Mesenchymal stem cell (in vitro differentiated cells and primary cell): ENCODE results near the gene CFAP97.

Source experiments
- DNase-seq: peaks from one replicate; pipeline ENCODE4 v3.0.0-alpha.2; 2013
- H2AFZ ChIP-seq: one replicate; pipeline ENCODE4 v1.6.1; 2013; ENCODE audit warnings: low read depth, mild to moderate bottlenecking, control low read depth, inconsistent platforms, low read length, moderate library complexity
- H2AK5ac ChIP-seq: 2 replicates; pipeline ENCODE4 v1.6.1; 2013; ENCODE audit warnings: low read length, moderate library complexity, mild to moderate bottlenecking, inconsistent platforms; ENCODE audit not compliant: severe bottlenecking
- H2BK120ac ChIP-seq: one replicate; pipeline ENCODE4 v1.6.1; 2013; ENCODE audit warnings: low read depth, mild to moderate bottlenecking, inconsistent platforms, low read length, moderate library complexity
- H2BK12ac ChIP-seq, 2 experiments: one replicate each; pipeline ENCODE4 v1.6.1; 2013; ENCODE audit warnings: inconsistent platforms in 2 of 2, low read length in 2 of 2, mild to moderate bottlenecking in 2 of 2, moderate library complexity in 2 of 2, control low read depth in 1 of 2
- H2BK15ac ChIP-seq: one replicate; pipeline ENCODE4 v1.6.1; 2013; ENCODE audit warnings: mild to moderate bottlenecking, low read depth, inconsistent platforms; ENCODE audit not compliant: poor library complexity, severe bottlenecking
- H2BK5ac ChIP-seq: 2 replicates; pipeline ENCODE4 v1.6.1; 2013; ENCODE audit warnings: low read depth, mild to moderate bottlenecking, low read length, control low read depth, inconsistent platforms; ENCODE audit not compliant: poor library complexity, severe bottlenecking
- H3K14ac ChIP-seq, 2 experiments: one replicate each; pipeline ENCODE4 v1.6.1; 2013; ENCODE audit warnings: inconsistent platforms in 2 of 2, low read length in 2 of 2, control low read depth in 1 of 2, mild to moderate bottlenecking in 1 of 2, moderate library complexity in 1 of 2
- H3K18ac ChIP-seq, 2 experiments: one replicate each; pipeline ENCODE4 v1.6.1; 2013; ENCODE audit warnings: inconsistent platforms in 2 of 2, low read length in 2 of 2, control low read depth in 1 of 2, low read depth in 1 of 2, mild to moderate bottlenecking in 1 of 2
- H3K23ac ChIP-seq, 2 experiments: one replicate each; pipeline ENCODE4 v1.6.1; 2013; ENCODE audit warnings: inconsistent platforms in 2 of 2, low read length in 2 of 2, mild to moderate bottlenecking in 2 of 2, moderate library complexity in 2 of 2, control low read depth in 1 of 2
- H3K27ac ChIP-seq: 2 replicates; pipeline ENCODE4 v1.5.1; 2013; ENCODE audit warnings: mild to moderate bottlenecking, moderate library complexity, low read length, control low read depth, inconsistent platforms; ENCODE audit not compliant: poor library complexity, severe bottlenecking
- H3K27me3 ChIP-seq, 2 experiments: 2 replicates each; pipeline versions ENCODE4 v1.6.1 to v1.7.0; 2013; ENCODE audit warnings: low read length in 2 of 2, mild to moderate bottlenecking in 2 of 2, moderate library complexity in 2 of 2, control low read depth in 1 of 2, inconsistent platforms in 1 of 2; ENCODE audit not compliant: control insufficient read depth in 1 of 2, insufficient read depth in 1 of 2
- H3K36me3 ChIP-seq, 2 experiments: 2 replicates each; pipeline versions ENCODE4 v1.6.1 to v1.7.0; 2013; ENCODE audit warnings: low read length in 2 of 2, control low read depth in 1 of 2, inconsistent platforms in 1 of 2, low read depth in 1 of 2, mild to moderate bottlenecking in 1 of 2; ENCODE audit not compliant: insufficient read depth in 2 of 2, control insufficient read depth in 1 of 2
- H3K4ac ChIP-seq, 2 experiments: one replicate each; pipeline ENCODE4 v1.6.1; 2013; ENCODE audit warnings: inconsistent platforms in 2 of 2, low read length in 2 of 2, mild to moderate bottlenecking in 2 of 2, moderate library complexity in 2 of 2, control low read depth in 1 of 2, low read depth in 1 of 2
- H3K4me1 ChIP-seq: 2 replicates; pipeline ENCODE4 v1.6.1; 2013; ENCODE audit warnings: low read depth, low read length, control low read depth; ENCODE audit not compliant: control insufficient read depth, insufficient read depth
- H3K4me2 ChIP-seq: 2 replicates; pipeline ENCODE4 v1.6.1; 2013; ENCODE audit warnings: low read length, mild to moderate bottlenecking, inconsistent platforms; ENCODE audit not compliant: poor library complexity, severe bottlenecking
- H3K4me3 ChIP-seq, 2 experiments: 2 replicates each; pipeline versions ENCODE4 v1.5.1 to v1.7.0; 2013; ENCODE audit warnings: low read length in 2 of 2, mild to moderate bottlenecking in 2 of 2, control low read depth in 1 of 2, low read depth in 1 of 2; ENCODE audit not compliant: insufficient read depth in 1 of 2
- H3K79me1 ChIP-seq: replicated peaks from 2 replicates; pipeline ENCODE4 v1.6.1; 2013; ENCODE audit warnings: mild to moderate bottlenecking, control low read depth, low read length, inconsistent platforms; ENCODE audit not compliant: poor library complexity, severe bottlenecking
- H3K9ac ChIP-seq: 2 replicates; pipeline ENCODE4 v1.7.0; 2013; ENCODE audit warnings: mild to moderate bottlenecking, low read length, moderate library complexity
- H3K9me3 ChIP-seq: 2 replicates; pipeline ENCODE4 v1.7.0; 2013; ENCODE audit warnings: mild to moderate bottlenecking, low read length; ENCODE audit not compliant: control insufficient read depth
- H4K8ac ChIP-seq: one replicate; pipeline ENCODE4 v1.6.1; 2013; ENCODE audit warnings: inconsistent platforms, mild to moderate bottlenecking, low read length, moderate library complexity
- H4K91ac ChIP-seq: one replicate; pipeline ENCODE4 v1.6.1; 2013; ENCODE audit warnings: mild to moderate bottlenecking, low read length, inconsistent platforms
- WGBS: methylation state at CpG from one replicate; pipeline ENCODE4 v1.1.7; 2013; ENCODE audit warnings: mixed read lengths; 5-methylcytosine and 5-hydroxymethylcytosine counted together

The CFAP97 gene

DNA sequence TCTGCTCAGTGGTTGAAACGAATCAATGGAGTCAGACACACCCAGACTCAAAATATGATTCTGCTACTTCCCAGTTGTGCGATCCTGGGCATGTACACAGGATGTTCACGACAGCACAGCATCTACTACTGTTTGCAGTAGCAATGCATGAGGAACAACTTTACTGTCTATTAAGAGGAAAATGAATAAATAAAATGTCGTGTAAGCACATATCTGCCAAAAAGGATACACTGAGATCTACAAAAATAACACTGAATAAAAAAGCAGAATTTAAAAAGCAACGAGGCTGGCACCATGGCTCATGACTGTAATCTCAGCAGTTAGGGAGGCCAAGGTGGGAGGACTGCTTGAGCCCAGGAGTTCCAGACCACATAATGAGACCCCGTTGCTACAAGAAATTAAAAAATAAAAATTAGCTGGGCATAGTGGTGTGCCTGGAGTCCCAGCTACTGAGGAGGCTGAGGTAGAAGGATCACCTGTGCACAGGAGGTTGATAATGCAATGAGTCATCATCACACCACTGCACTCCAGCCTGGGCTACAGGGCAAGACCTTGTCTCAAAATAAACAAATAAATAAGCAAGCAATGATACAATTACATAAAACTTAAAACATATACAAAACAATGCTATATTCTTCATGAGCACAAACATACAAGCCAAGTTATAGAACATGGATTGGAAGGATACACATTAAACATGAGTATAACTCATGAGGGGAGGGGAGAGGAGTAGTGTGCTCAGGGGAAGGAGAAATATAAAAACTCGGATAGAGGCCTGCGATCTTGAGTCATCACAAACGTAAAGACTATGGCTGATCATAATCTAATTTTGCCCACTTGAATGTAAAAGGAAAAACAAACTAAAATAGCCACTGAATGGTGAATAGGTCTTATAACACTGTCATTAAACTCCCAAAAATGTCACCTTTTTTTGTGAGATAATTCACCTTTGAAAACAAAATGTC is 8.6 kb downstream of the CFAP97 start:
- Histone ChIP-seq H3K23ac (no peak overlapping the region), H4K8ac (no peak overlapping the region), H3K4me1 (no peaks in the 10 kb centered on the region), H3K27ac (no peak overlapping the region), H4K91ac (no peak overlapping the region), H2BK120ac (no peak overlapping the region), H3K4ac (no peak overlapping the region), H3K27me3 (no peaks in the 10 kb centered on the region), H3K9me3 (no peaks in the 10 kb centered on the region), H3K79me1 (peaks cover 21% of the 10 kb centered on the region), H3K4me2 (no peak overlapping the region), H3K4me3 (no peak overlapping the region), H3K18ac (no peak overlapping the region), H3K14ac (no peak overlapping the region), H2BK5ac (no peak overlapping the region), H2BK15ac (no peak overlapping the region), H3K36me3 (peaks cover under 1 to 18% of the 10 kb centered on the region in 2 experiments), H2BK12ac (no peak overlapping the region), H2AK5ac (no peak overlapping the region), H2AFZ (no peak overlapping the region), H3K9ac (no peak overlapping the region)
- 90% methylated on average over 5 of the region's 9 CpGs for WGBS
- DNase-seq = no peak

- H3K14ac ChIP-seq = no peak overlapping the region
- H3K4ac ChIP-seq = no peak overlapping the region
- no peak overlapping the region for H2BK15ac ChIP-seq
- H4K91ac ChIP-seq = no peak overlapping the region
- no peak for DNase-seq
- H3K4me3 ChIP-seq = no peak overlapping the region
- no peak overlapping the region for H3K18ac ChIP-seq
- no peak overlapping the region for H3K4me2 ChIP-seq
- H2AK5ac ChIP-seq = no peak overlapping the region
- no peak overlapping the region for H2BK5ac ChIP-seq
- H4K8ac ChIP-seq = no peak overlapping the region
- H2AFZ ChIP-seq = no peak overlapping the region
- no peaks in the 10 kb centered on the region for H3K27me3 ChIP-seq
- H3K23ac ChIP-seq = no peak overlapping the region
- peaks cover 18% of the 10 kb centered on the region for H3K79me1 ChIP-seq
- H3K9me3 ChIP-seq = no peaks in the 10 kb centered on the region
- H2BK12ac ChIP-seq = no peak overlapping the region
- H3K27ac ChIP-seq = no peak overlapping the region
- H3K9ac ChIP-seq = no peak overlapping the region
- H2BK120ac ChIP-seq = no peak overlapping the region
- no peaks in the 10 kb centered on the region for H3K4me1 ChIP-seq
- H3K36me3 ChIP-seq = peaks cover 4 to 45% of the 10 kb centered on the region in 2 experiments
- no CpG with 5 or more reads among the region's 1 CpG for WGBS
Observed at GRCh38 chr4:185192059-185192458, 11.7 kb downstream of the CFAP97 start.

DNA sequence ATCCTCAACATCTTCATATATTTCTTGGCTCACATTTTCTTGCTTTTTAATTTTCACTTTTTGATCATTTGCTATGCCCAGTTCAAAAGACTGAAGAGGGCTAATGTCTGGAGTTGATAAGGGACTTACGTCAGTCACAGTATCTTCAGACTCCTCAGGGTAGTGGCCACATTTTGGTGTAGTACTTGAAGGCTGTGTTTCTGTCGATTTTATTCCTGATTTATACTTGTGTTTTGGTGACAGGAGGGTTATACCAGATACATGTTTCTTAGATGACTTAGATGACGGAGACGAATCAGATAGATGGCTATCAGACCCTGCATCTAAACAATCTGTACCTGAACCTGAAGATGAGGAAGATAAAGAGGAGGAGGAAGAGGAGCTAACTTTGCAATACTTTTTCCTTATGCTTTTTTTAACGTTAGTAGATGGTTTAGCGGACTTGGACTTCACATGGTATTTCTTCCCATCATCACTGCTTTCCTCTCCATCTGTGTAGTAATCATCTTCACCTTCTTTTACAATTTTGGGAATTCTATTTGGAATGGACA is 13.4 kb downstream of the CFAP97 start:
- Histone ChIP-seq H2AK5ac (no peak overlapping the region), H3K27ac (no peak overlapping the region), H3K4me1 (no peaks in the 10 kb centered on the region), H4K8ac (no peak overlapping the region), H2BK15ac (no peak overlapping the region), H3K14ac (no peak overlapping the region), H3K18ac (no peak overlapping the region), H4K91ac (no peak overlapping the region), H3K4ac (no peak overlapping the region), H2BK120ac (no peak overlapping the region), H3K4me2 (no peak overlapping the region), H2BK12ac (no peak overlapping the region), H2AFZ (no peak overlapping the region), H3K4me3 (no peak overlapping the region), H2BK5ac (no peak overlapping the region), H3K27me3 (no peaks in the 10 kb centered on the region), H3K36me3 (peaks cover 4 to 47% of the 10 kb centered on the region in 2 experiments), H3K9me3 (no peaks in the 10 kb centered on the region), H3K9ac (no peak overlapping the region), H3K23ac (no peak overlapping the region), H3K79me1 (peaks cover 22% of the 10 kb centered on the region)
- DNase-seq = no peak
- WGBS = 97% methylated on average over 4 of the region's 6 CpGs

DNA sequence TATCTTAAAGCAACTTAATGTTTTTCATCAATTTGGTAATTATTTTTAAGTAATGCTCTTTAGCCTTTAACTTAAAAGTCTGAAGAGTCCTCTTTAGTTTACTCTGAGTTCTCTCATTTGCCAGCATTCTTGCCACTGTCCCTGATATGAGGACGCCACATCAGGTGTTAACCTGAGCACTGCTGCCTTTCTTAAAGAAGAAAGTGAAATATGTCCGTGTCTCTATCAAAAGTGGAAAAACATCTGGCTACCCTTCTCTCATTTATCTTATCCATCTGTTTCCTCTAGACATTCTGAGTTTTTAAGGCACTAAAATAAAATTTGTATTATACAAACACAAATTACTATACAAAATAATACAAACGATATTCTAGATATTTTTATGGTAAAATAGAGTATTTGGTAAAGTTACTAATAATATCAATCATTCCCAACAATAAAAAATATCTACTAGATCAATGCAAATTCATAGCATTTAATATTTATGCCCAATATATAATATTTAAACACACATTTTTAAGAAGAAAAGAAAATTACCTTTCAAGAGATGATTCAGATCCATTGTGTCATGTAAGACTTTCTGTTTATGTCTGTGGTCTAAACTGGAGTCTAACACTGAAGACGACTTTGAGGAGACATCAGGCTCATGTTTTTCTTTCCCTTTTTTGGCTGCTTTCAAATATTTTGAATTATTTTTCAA is 14.0 kb downstream of the CFAP97 start:
- WGBS = 98% methylated on average over 3 of the region's 4 CpGs
- no peak overlapping the region for H2BK120ac ChIP-seq
- H3K4me3 ChIP-seq = no peak overlapping the region
- no peak overlapping the region for H3K27ac ChIP-seq
- no peaks in the 10 kb centered on the region for H3K9me3 ChIP-seq
- H3K79me1 ChIP-seq = peaks cover 19% of the 10 kb centered on the region
- H2BK5ac ChIP-seq = no peak overlapping the region
- H2BK12ac ChIP-seq = no peak overlapping the region
- no peak overlapping the region for H2AFZ ChIP-seq
- H4K91ac ChIP-seq = no peak overlapping the region
- no peak overlapping the region for H3K4ac ChIP-seq
- no peak overlapping the region for H4K8ac ChIP-seq
- no peak overlapping the region for H3K23ac ChIP-seq
- H3K18ac ChIP-seq = no peak overlapping the region
- no peak overlapping the region for H3K4me2 ChIP-seq
- no peak overlapping the region for H3K14ac ChIP-seq
- no peaks in the 10 kb centered on the region for H3K27me3 ChIP-seq
- H3K4me1 ChIP-seq = no peaks in the 10 kb centered on the region
- no peak overlapping the region for H2AK5ac ChIP-seq
- H3K36me3 ChIP-seq = peaks cover 4 to 42% of the 10 kb centered on the region in 2 experiments
- no peak overlapping the region for H3K9ac ChIP-seq
- H2BK15ac ChIP-seq = no peak overlapping the region
- DNase-seq = no peak
